ENCODE data around the gene GPATCH4.

GRCh38 chr1:156643778-156644092 is 42.5 kb upstream of the GPATCH4 start:
- TF ChIP-seq POLR2A (IDR thresholded peaks at IDR 0.05; ENCODE audit: low read depth, low read length) (no peak), POLR2AphosphoS5 (IDR thresholded peaks at IDR 0.05; ENCODE audit: low read depth, low read length) (no peak), TAF1 (IDR thresholded peaks at IDR 0.05; ENCODE audit: low read depth, low read length) (no peak), SPI1 (IDR thresholded peaks at IDR 0.05; ENCODE audit: low read depth, low read length) (peak; percentile 88)

Data from GM12891 (cell line).